NCI-H2196 treated with DMSO at 0.1 percent for 48 hours (cell line): ENCODE data around the gene NHERF2.

Experiments used
- DNase-seq: peaks from one replicate; lab custom pipeline; 2025; ENCODE audit not compliant: unreplicated experiment; lab: John Stamatoyannopoulos, UW

NHERF2 gene

GRCh38 chr16:2039274-2040031 is 12.8 kb downstream of the NHERF2 start:
- DNase-seq = no peak

GRCh38 chr16:2040041-2040786 is 13.5 kb downstream of the NHERF2 start:
- no peak for DNase-seq

- DNase-seq = peak; percentile 67
Measured at GRCh38 chr16:2040787-2041522, 14.3 kb downstream of the NHERF2 start.

GRCh38 chr16:2042171-2042985 is 15.7 kb downstream of the NHERF2 start:
- DNase-seq = peak; percentile 88

- peak; percentile 90 for DNase-seq
Measured at GRCh38 chr16:2042986-2043666, 16.4 kb downstream of the NHERF2 start.

- DNase-seq = peak; percentile 84
Measured at GRCh38 chr16:2043667-2044451, 17.2 kb downstream of the NHERF2 start.

GRCh38 chr16:2044541-2044940 is 17.8 kb downstream of the NHERF2 start:
- no peak for DNase-seq

- DNase-seq = no peak
Measured at GRCh38 chr16:2045965-2046892, 19.5 kb downstream of the NHERF2 start.

GRCh38 chr16:2046893-2047329 is 20.2 kb downstream of the NHERF2 start:
- DNase-seq = no peak

- DNase-seq = peak; percentile 95
Measured at GRCh38 chr16:2047330-2048115, 20.8 kb downstream of the NHERF2 start, which contains the start of the genes NTHL1 and TSC2. Gene NTHL1, minus strand, starts transcription at chr16:2047834. Its CDS starts 11 bp downstream, at chr16:2047823. Gene TSC2, plus strand, starts transcription at chr16:2047985. Its CDS starts 631 bp downstream, at chr16:2048616.

GRCh38 chr16:2048116-2048543 is 21.4 kb downstream of the NHERF2 start:
- DNase-seq = no peak

- DNase-seq = no peak
Measured at GRCh38 chr16:2053211-2053610, 26.5 kb downstream of the NHERF2 start.

- no peak for DNase-seq
Measured at GRCh38 chr16:2053897-2054296, 27.2 kb downstream of the NHERF2 start.

GRCh38 chr16:2054543-2055245 is 28.0 kb downstream of the NHERF2 start:
- peak; percentile 79 for DNase-seq

- no peak for DNase-seq
Measured at GRCh38 chr16:2056077-2056476, 29.4 kb downstream of the NHERF2 start.

GRCh38 chr16:2056681-2057407 is 30.1 kb downstream of the NHERF2 start:
- DNase-seq = no peak
